H7 (cell line): ENCODE data around the gene CHGA. TPM values are rescaled to one million over a fixed set of nuclear protein-coding genes. Genes with fewer than 3 reads are reported as not detected.

Source experiments
- DNase-seq: peaks from one replicate; pipeline ENCODE4 v3.0.0; 2012
- H3K27me3 ChIP-seq: 2 replicates; pipeline ENCODE4 v1.6.0; 2011; ENCODE audit warnings: mild to moderate bottlenecking, low read length; ENCODE audit not compliant: control insufficient read depth, insufficient read depth
- H3K36me3 ChIP-seq: replicated peaks from 2 replicates; pipeline ENCODE4 v1.5.1; 2011; ENCODE audit warnings: low read length; ENCODE audit not compliant: control insufficient read depth, insufficient read depth
- H3K4me3 ChIP-seq: 2 replicates; pipeline ENCODE4 v1.5.1; 2011; ENCODE audit warnings: low read depth, mild to moderate bottlenecking, control low read depth, low read length, moderate library complexity; ENCODE audit not compliant: insufficient read depth
- total RNA-seq: library from RNA; depleted of rRNA; stranded (reverse); fragments of >200 nt; shearing (Covaris generic); gene quantifications from 2 replicates; pipeline ENCODE4 v1.2.3, GENCODE V29; 2014

CHGA gene
- total RNA-seq, 1 experiment from 2014 or later: 20.6 TPM

GRCh38 chr14:92942136-92942535 is 19.2 kb downstream of the CHGA start:
- Histone ChIP-seq H3K27me3 (no peaks in the 10 kb centered on the region), H3K36me3 (peaks cover 2% of the 10 kb centered on the region)
- no peak for DNase-seq

GRCh38 chr14:92942576-92942975 is 19.6 kb downstream of the CHGA start:
- no peak for DNase-seq
- H3K27me3 ChIP-seq: no peaks in the 10 kb centered on the region
- H3K4me3 ChIP-seq: no peak overlapping the region
- H3K36me3 ChIP-seq: peaks cover 2% of the 10 kb centered on the region

More at GRCh38 chr14:92942136-92942535, 19.2 kb downstream of the CHGA start:
- H3K4me3 ChIP-seq: no peak overlapping the region

- no peak for DNase-seq
- Histone ChIP-seq H3K4me3 (no peak overlapping the region), H3K36me3 (peaks cover 4% of the 10 kb centered on the region)
Measured at GRCh38 chr14:92942976-92943710, 20.2 kb downstream of the CHGA start.

GRCh38 chr14:92943855-92944570 is 21.1 kb downstream of the CHGA start:
- H3K4me3 ChIP-seq: no peak overlapping the region
- H3K27me3 ChIP-seq: no peaks in the 10 kb centered on the region
- no peak for DNase-seq
- H3K36me3 ChIP-seq: peaks cover 4% of the 10 kb centered on the region

More at GRCh38 chr14:92942976-92943710, 20.2 kb downstream of the CHGA start:
- H3K27me3 ChIP-seq: no peaks in the 10 kb centered on the region

- DNase-seq: no peak
- peaks cover 4% of the 10 kb centered on the region for H3K36me3 ChIP-seq
- no peak overlapping the region for H3K4me3 ChIP-seq
- H3K27me3 ChIP-seq: no peaks in the 10 kb centered on the region
Measured at GRCh38 chr14:92944976-92945375, 22.0 kb downstream of the CHGA start.

GRCh38 chr14:92945544-92945943 is 22.6 kb downstream of the CHGA start:
- H3K36me3 ChIP-seq: peaks cover 8% of the 10 kb centered on the region
- H3K4me3 ChIP-seq: no peak overlapping the region
- no peak for DNase-seq
- no peaks in the 10 kb centered on the region for H3K27me3 ChIP-seq

GRCh38 chr14:92945959-92946846 is 23.3 kb downstream of the CHGA start:
- H3K27me3 ChIP-seq: no peaks in the 10 kb centered on the region
- DNase-seq: no peak
- H3K36me3 ChIP-seq: peaks cover 14% of the 10 kb centered on the region
- no peak overlapping the region for H3K4me3 ChIP-seq

DNA sequence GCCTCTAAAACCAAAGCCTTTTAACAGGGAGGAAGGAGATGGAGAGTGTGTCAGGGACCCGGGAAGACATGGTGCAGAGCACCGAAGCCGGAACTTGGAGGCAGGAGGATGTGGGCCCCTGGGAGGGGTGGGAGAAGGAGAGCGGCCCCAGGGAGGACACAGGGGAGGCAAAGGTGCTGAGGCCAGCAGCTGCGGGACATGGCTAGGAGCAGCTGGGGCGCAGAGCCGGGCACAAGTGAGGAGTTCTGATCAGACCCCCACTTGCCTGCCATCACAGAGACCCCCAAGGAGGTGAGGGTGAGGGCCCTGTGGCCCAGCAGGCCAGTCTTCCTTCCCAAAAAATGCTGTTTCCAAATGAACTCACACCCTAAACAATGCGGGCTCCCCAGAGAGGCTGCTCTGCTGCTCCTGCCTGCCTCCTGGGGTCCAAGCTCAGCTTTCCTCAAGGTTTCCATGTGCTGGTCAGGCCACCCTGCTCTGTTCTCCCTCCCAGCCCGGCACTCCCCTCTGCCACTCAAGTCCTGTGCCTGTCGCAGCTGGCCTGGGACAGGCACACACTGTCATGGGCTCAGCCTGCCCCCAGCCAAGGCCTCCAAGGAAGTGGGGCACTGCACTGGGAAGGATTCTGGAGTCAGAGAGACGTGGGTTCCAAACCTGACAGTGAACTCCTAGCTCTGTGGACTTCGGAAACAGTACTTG is 24.0 kb downstream of the CHGA start:
- Histone ChIP-seq H3K27me3 (no peaks in the 10 kb centered on the region), H3K36me3 (peaks cover 14% of the 10 kb centered on the region), H3K4me3 (no peak overlapping the region)
- no peak for DNase-seq

- Histone ChIP-seq H3K27me3 (no peaks in the 10 kb centered on the region), H3K4me3 (no peak overlapping the region), H3K36me3 (peaks cover 14% of the 10 kb centered on the region)
- DNase-seq: no peak
Measured at GRCh38 chr14:92948647-92949046, 25.7 kb downstream of the CHGA start.

GRCh38 chr14:92949496-92950192 is 26.7 kb downstream of the CHGA start:
- DNase-seq: no peak
- Histone ChIP-seq H3K36me3 (peaks cover 14% of the 10 kb centered on the region), H3K27me3 (no peaks in the 10 kb centered on the region), H3K4me3 (no peak overlapping the region)

DNA sequence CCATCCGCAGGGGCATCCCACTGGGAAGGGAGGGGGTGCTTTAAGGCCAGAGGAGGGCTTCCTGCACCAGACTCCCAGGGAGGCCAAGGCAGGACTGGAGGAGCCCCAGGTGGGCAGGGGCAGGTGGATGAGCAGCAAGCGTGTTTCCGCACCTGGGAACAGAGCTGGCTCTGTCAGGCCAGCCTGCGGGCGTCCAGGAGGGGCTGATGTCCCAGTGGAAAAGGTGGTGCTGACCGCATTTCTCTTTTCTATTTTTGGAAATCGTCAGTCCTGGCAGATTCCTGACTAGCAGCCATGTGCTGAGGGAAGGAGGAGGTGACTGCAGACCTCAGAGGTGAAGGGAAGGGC is 27.2 kb downstream of the CHGA start:
- Histone ChIP-seq H3K27me3 (no peaks in the 10 kb centered on the region), H3K36me3 (peaks cover 13% of the 10 kb centered on the region), H3K4me3 (no peak overlapping the region)
- no peak for DNase-seq

- Histone ChIP-seq H3K27me3 (no peaks in the 10 kb centered on the region), H3K4me3 (no peak overlapping the region), H3K36me3 (peaks cover 13% of the 10 kb centered on the region)
- DNase-seq: no peak
Measured at GRCh38 chr14:92950773-92951172, 27.8 kb downstream of the CHGA start.

GRCh38 chr14:92951261-92951660 is 28.3 kb downstream of the CHGA start:
- no peak for DNase-seq
- Histone ChIP-seq H3K36me3 (peaks cover 13% of the 10 kb centered on the region), H3K4me3 (no peak overlapping the region), H3K27me3 (no peaks in the 10 kb centered on the region)
